HepG2 (cell line): Measurements from ENCODE around the gene DUSP22. TPM values are rescaled to one million over a fixed set of nuclear protein-coding genes. Genes with fewer than 3 reads are reported as not detected.
A peak's percentile ranks its signal among the peaks of the same experiment; 100 is the strongest.

Experiments used
- AFF4 ChIP-seq: sonication (generic); formaldehyde crosslinking; IDR thresholded peaks from 2 replicates; pipeline ENCODE4 v1.4.0; 2020; ENCODE audit warnings: missing genetic modification reagents
- CENPT ChIP-seq: sonication (generic); formaldehyde crosslinking; IDR thresholded peaks from 2 replicates; pipeline ENCODE4 v1.8.0; 2022; ENCODE audit warnings: low read depth, mild to moderate bottlenecking, moderate library complexity, missing genetic modification reagents
- EED ChIP-seq: sonication (generic); formaldehyde crosslinking; IDR thresholded peaks from 2 replicates; pipeline ENCODE4 v1.5.0; 2020; ENCODE audit warnings: mild to moderate bottlenecking, missing genetic modification reagents
- ELK4 ChIP-seq: sonication (generic); formaldehyde crosslinking; IDR thresholded peaks from 2 replicates; pipeline ENCODE4 v1.9.0; 2021; ENCODE audit warnings: missing genetic modification reagents, borderline replicate concordance
- FUBP1 ChIP-seq: sonication (generic); formaldehyde crosslinking; IDR thresholded peaks from 2 replicates; pipeline ENCODE4 v1.5.1; 2020; ENCODE audit warnings: missing genetic modification reagents, mild to moderate bottlenecking, borderline replicate concordance
- HHEX ChIP-seq: IDR thresholded peaks from 2 replicates; pipeline ENCODE4 v1.6.1; 2016; ENCODE audit warnings: control low read depth
- KLF12 ChIP-seq: sonication (generic); formaldehyde crosslinking; IDR thresholded peaks from 2 replicates; pipeline ENCODE4 v1.4.0; 2020; ENCODE audit warnings: missing genetic modification reagents, borderline replicate concordance
- KLF16 ChIP-seq, 2 experiments: sonication (generic) in 1 of 2; formaldehyde crosslinking in 1 of 2; IDR thresholded peaks; 2 replicates each; pipeline versions ENCODE4 v1.6.1 to v1.8.0; 2016 to 2023; ENCODE audit warnings: missing genetic modification reagents in 2 of 2, missing compliant biosample characterization in 1 of 2
- SALL1 ChIP-seq: sonication (generic); formaldehyde crosslinking; IDR thresholded peaks from 2 replicates; pipeline ENCODE4 v1.8.0; 2022; ENCODE audit warnings: mild to moderate bottlenecking, missing genetic modification reagents
- SRSF4 ChIP-seq: fragments of 200-400 bp; formaldehyde crosslinking; IDR thresholded peaks from one replicate; pipeline ENCODE4 v1.6.1; 2018; ENCODE audit warnings: mild to moderate bottlenecking, low read depth, low read length, moderate library complexity; ENCODE audit not compliant: poor library complexity, severe bottlenecking
- USF2 ChIP-seq, 2 experiments: sonication (generic) in 1 of 2; formaldehyde crosslinking in 1 of 2; IDR thresholded peaks; 2 replicates each; pipeline versions ENCODE4 v1.5.1 to v1.6.1; 2011 to 2020; ENCODE audit warnings: borderline replicate concordance in 1 of 2, low read depth in 1 of 2, low read length in 1 of 2, mild to moderate bottlenecking in 1 of 2, missing genetic modification reagents in 1 of 2, moderate library complexity in 1 of 2
- ZNF205 ChIP-seq: IDR thresholded peaks from 2 replicates; pipeline ENCODE4 v1.6.1; 2018; ENCODE audit warnings: missing biosample characterization, missing genetic modification reagents
- ZNF383 ChIP-seq: sonication (generic); formaldehyde crosslinking; IDR thresholded peaks from 2 replicates; pipeline ENCODE4 v1.4.0; 2020; ENCODE audit warnings: missing genetic modification reagents, mild to moderate bottlenecking, borderline replicate concordance
- ZNF441 ChIP-seq: sonication (generic); formaldehyde crosslinking; IDR thresholded peaks from 2 replicates; pipeline ENCODE4 v1.7.0; 2021; ENCODE audit warnings: missing genetic modification reagents, borderline replicate concordance
- ZNF510 ChIP-seq: sonication (generic); formaldehyde crosslinking; IDR thresholded peaks from 2 replicates; pipeline ENCODE4 v1.4.0; 2020; ENCODE audit warnings: low read depth, mild to moderate bottlenecking, missing genetic modification reagents
- ZNF749 ChIP-seq: sonication (generic); formaldehyde crosslinking; IDR thresholded peaks from 2 replicates; pipeline ENCODE4 v1.8.0; 2022; ENCODE audit warnings: mild to moderate bottlenecking, missing genetic modification reagents, moderate library complexity, borderline replicate concordance
- ZNF773 ChIP-seq: sonication (generic); formaldehyde crosslinking; IDR thresholded peaks from 2 replicates; pipeline ENCODE4 v1.4.0; 2020; ENCODE audit warnings: missing genetic modification reagents, borderline replicate concordance
- ZNF816 ChIP-seq: sonication (generic); formaldehyde crosslinking; IDR thresholded peaks from 2 replicates; pipeline ENCODE4 v1.8.0; 2022; ENCODE audit warnings: missing genetic modification reagents, mild to moderate bottlenecking, borderline replicate concordance
- polyA plus RNA-seq, 8 experiments: library from polyadenylated mRNA; depleted of rRNA in 3 of 8; stranded (reverse) in 7 of 8; unstranded in 1 of 8; fragments of >200 nt; fragmentation: Illumina TruSeq in 4 of 8; extraction: Trizol in 4 of 8; gene quantifications; 2 replicates each; pipeline versions ENCODE4 v1.2.1 to v1.2.3, GENCODE V29; 2011 to 2016; ENCODE audit warnings: low read depth in 4 of 8, missing spikeins in 1 of 8, mixed read lengths in 1 of 8; ENCODE audit not compliant: insufficient read depth in 1 of 8
- total RNA-seq, 5 experiments: library from RNA; depleted of rRNA; stranded (reverse); fragments of >200 nt; fragmentation: Illumina TruSeq; extraction: Trizol; gene quantifications; 2 replicates each; pipeline ENCODE4 v1.2.3, GENCODE V29; 2016; ENCODE audit warnings: low read depth in 1 of 5

Gene DUSP22
- total and polyA plus RNA-seq, 2 of the 13 experiments (the other 11 are each of a cell fraction or from before 2014, with no cell fraction given): 20.2 to 32.8 TPM

GRCh38 chr6:292506-293192, 362 bp downstream of the DUSP22 start (continued):
- TF ChIP-seq USF2 (IDR thresholded peaks at IDR 0.05; ENCODE audit: low read depth, low read length) (no peak), USF2 (CRISPR knock-in tag; IDR thresholded peaks at IDR 0.05; ENCODE audit: borderline replicate concordance) (no peak), AFF4 (CRISPR knock-in tag) (0 out of 2 replicates have a peak, but pooled peaks have one; percentile 68), ZNF205 (CRISPR knock-in tag) (peak; percentile 67; the same call in 1 of the 2 replicates), ZNF441 (CRISPR knock-in tag) (peak; percentile 56; the same call in 1 of the 2 replicates), ELK4 (CRISPR knock-in tag) (peak; percentile 32; the same call in 1 of the 2 replicates), ZNF383 (CRISPR knock-in tag) (no peak), KLF16 (CRISPR knock-in tag; IDR thresholded peaks at IDR 0.05) (peak in 1 of 2 experiments; percentile 85; a peak in 1 of 4 replicates), SRSF4 (no peak), FUBP1 (CRISPR knock-in tag) (no peak), EED (CRISPR knock-in tag) (peak; percentile 67; the same call in 1 of the 2 replicates), CENPT (peak; percentile 76; the same call in 1 of the 2 replicates), HHEX (0 out of 2 replicates have a peak, but pooled peaks have one; percentile 33), ZNF773 (CRISPR knock-in tag) (0 out of 2 replicates have a peak, but pooled peaks have one; percentile 6), ZNF510 (CRISPR knock-in tag) (peak; percentile 80; the same call in 1 of the 2 replicates), ZNF749 (CRISPR knock-in tag) (0 out of 2 replicates have a peak, but pooled peaks have one; percentile 57), KLF12 (CRISPR knock-in tag) (peak; percentile 68; the same call in 1 of the 2 replicates), SALL1 (0 out of 2 replicates have a peak, but pooled peaks have one; percentile 28), ZNF816 (CRISPR knock-in tag) (peak; percentile 82; the same call in 1 of the 2 replicates)
